Activated CD8-positive, alpha-beta memory T cell treated with anti-CD3 and anti-CD28 coated beads, Interleukin-2, amount 50 U/mL, for 24 hours (primary cell): ENCODE data around the gene CPNE7.

Experiments
- DNase-seq: peaks from one replicate; pipeline ENCODE4 v3.0.0-alpha.2; 2020; ENCODE audit errors: extremely low read depth

The CPNE7 gene

GRCh38 chr16:89549007-89549700, 26.4 kb upstream of the CPNE7 start:
- no peak for DNase-seq

GRCh38 chr16:89550421-89551007, 25.0 kb upstream of the CPNE7 start:
- no peak for DNase-seq

- DNase-seq = no peak
Measured at GRCh38 chr16:89552329-89552728, 23.2 kb upstream of the CPNE7 start.

- no peak for DNase-seq
Measured at GRCh38 chr16:89552913-89553312, 22.6 kb upstream of the CPNE7 start.

- no peak for DNase-seq
Measured at GRCh38 chr16:89553733-89554132, 21.8 kb upstream of the CPNE7 start.

GRCh38 chr16:89554343-89554742, 21.2 kb upstream of the CPNE7 start:
- no peak for DNase-seq

- no peak for DNase-seq
Measured at GRCh38 chr16:89555265-89555664, 20.3 kb upstream of the CPNE7 start.

- no peak for DNase-seq
Measured at GRCh38 chr16:89555780-89556179, 19.8 kb upstream of the CPNE7 start.

- DNase-seq = peak; percentile 61
Measured at GRCh38 chr16:89556750-89557689, 18.5 kb upstream of the CPNE7 start.

GRCh38 chr16:89557690-89558490, 17.7 kb upstream of the CPNE7 start:
- DNase-seq = no peak

- DNase-seq = peak; percentile 84
Measured at GRCh38 chr16:89560378-89561141, 15.0 kb upstream of the CPNE7 start, which contains the start of gene RPL13. TSS of gene RPL13 (plus strand) at chr16:89560682. CDS start at chr16:89560960, 278 bp downstream.

- no peak for DNase-seq
Measured at GRCh38 chr16:89561142-89561883, 14.2 kb upstream of the CPNE7 start.

- DNase-seq = no peak
Measured at GRCh38 chr16:89561884-89562599, 13.5 kb upstream of the CPNE7 start.

GRCh38 chr16:89562939-89563338, 12.6 kb upstream of the CPNE7 start:
- no peak for DNase-seq

- DNase-seq = no peak
Measured at GRCh38 chr16:89563639-89564392, 11.7 kb upstream of the CPNE7 start.

- DNase-seq = no peak
Measured at GRCh38 chr16:89564476-89565255, 10.9 kb upstream of the CPNE7 start.

GRCh38 chr16:89565256-89565505, 10.4 kb upstream of the CPNE7 start:
- no peak for DNase-seq
